ENCODE data around the gene DROSHA.

- TF ChIP-seq CTCF (IDR thresholded peaks at IDR 0.05), result no peak
- TF ChIP-seq POLR2A (IDR thresholded peaks at IDR 0.05), result no peak
Measured at GRCh38 chr5:31477516-31477915, 54.4 kb downstream of the DROSHA start.

Data from body of pancreas (tissue), 4 donors.